Gastroesophageal sphincter (tissue), 4 donors: ENCODE data around the gene RNU2-63P. TPM values are rescaled to one million over a fixed set of nuclear protein-coding genes. Genes with fewer than 3 reads are reported as not detected.
"Not testable (repeated sequence)": the region's sequence is repeated elsewhere in the genome, so short reads cannot be mapped to it uniquely, and the experiment has no call there.

ENCODE experiments used
- ATAC-seq: fragments of 150-250 bp; one replicate; pipeline ENCODE4 v1.9.1; 2016; ENCODE audit warnings: mild to moderate bottlenecking, moderate library complexity
- H3K27ac ChIP-seq, 4 donors: fragments of 200-600 bp; sonication (generic) in 3 of 4; 1 replicate in 3 of 4; 2 replicates in 1 of 4; pipeline ENCODE4 v1.5.1; 2016 to 2019
- H3K27me3 ChIP-seq: fragments of 200-600 bp; sonication (generic); one replicate; pipeline ENCODE4 v1.5.1; 2019
- H3K36me3 ChIP-seq, 2 donors: fragments of 200-600 bp; sonication (generic); one replicate each; pipeline ENCODE4 v1.5.1; 2019; ENCODE audit warnings: control low read depth in 1 of 2
- H3K4me1 ChIP-seq, 3 donors: fragments of 200-600 bp; sonication (generic); 1 replicate in 2 of 3; 2 replicates in 1 of 3; pipeline ENCODE4 v1.5.1; 2016 to 2019; ENCODE audit warnings: control low read depth in 2 of 3
- H3K4me3 ChIP-seq, 2 donors: fragments of 200-600 bp; sonication (generic); one replicate each; pipeline ENCODE4 v1.5.1; 2019; ENCODE audit warnings: mild to moderate bottlenecking in 1 of 2, moderate library complexity in 1 of 2
- H3K9me3 ChIP-seq, 3 donors: fragments of 200-600 bp; sonication (generic); one replicate each; pipeline ENCODE4 v1.5.1; 2017 to 2019; ENCODE audit warnings: control low read depth in 2 of 3
- EP300 ChIP-seq: sonication (generic); formaldehyde crosslinking; IDR thresholded peaks from one replicate; pipeline ENCODE4 v1.6.1; 2017; ENCODE audit warnings: antibody characterized with exemption, mild to moderate bottlenecking
- POLR2A ChIP-seq, 2 donors: fragments of 450-650 bp; IDR thresholded peaks; one replicate each; pipeline ENCODE4 v1.6.1; 2017; ENCODE audit warnings: antibody characterized with exemption in 2 of 2, mild to moderate bottlenecking in 2 of 2, moderate library complexity in 1 of 2
- POLR2AphosphoS5 ChIP-seq: sonication (generic); formaldehyde crosslinking; IDR thresholded peaks from one replicate; pipeline ENCODE4 v1.6.1; 2017; ENCODE audit warnings: antibody characterized with exemption
- whole genome bisulfite sequencing, 2 donors: methylation state at CpG; one replicate each; pipeline ENCODE4 v1.1.5; 2018; ENCODE audit warnings: low coverage in 1 of 2; 5-methylcytosine and 5-hydroxymethylcytosine counted together
- total RNA-seq, 4 donors: library from RNA; depleted of rRNA; stranded (reverse); fragments of >200 nt; gene quantifications; one replicate each; pipeline ENCODE4 v1.1.0, GENCODE V29; 2016
- TF ChIP-seq, protein P1 (sequence below), 4 experiments: fragments of 200-600 bp in 2 of 4; fragments of 450-650 bp in 2 of 4; sonication (generic) in 1 of 4; IDR thresholded peaks; one replicate each; pipeline ENCODE4 v1.5.1; 2017 to 2019; ENCODE audit warnings: antibody characterized with exemption in 4 of 4, mild to moderate bottlenecking in 2 of 4, moderate library complexity in 2 of 4

RNU2-63P gene
- total RNA-seq, 4 donors from 2014 or later = not detected

DNA sequence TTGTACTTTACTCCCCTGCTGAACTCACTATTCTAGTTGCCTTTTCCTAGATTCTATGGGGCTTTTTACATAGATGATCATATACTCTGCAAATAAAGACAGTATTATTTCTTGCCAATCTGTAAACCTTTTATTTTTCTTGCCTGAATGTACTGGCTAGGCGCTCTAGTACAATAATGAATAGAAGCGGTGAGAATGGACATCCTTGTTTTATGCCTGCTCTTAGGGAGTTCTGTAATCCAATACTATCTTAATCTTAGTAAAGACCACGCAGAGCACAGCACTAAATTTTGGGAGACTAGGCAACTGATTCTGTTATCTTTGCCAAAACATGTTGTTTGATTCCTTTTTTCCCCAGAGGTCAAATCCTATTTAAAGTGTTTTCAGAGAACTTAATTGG, 32.2 kb upstream of the RNU2-63P start:
- Histone ChIP-seq H3K27ac (no peak overlapping the region), H3K9me3 (no peaks in the 10 kb centered on the region), H3K4me1 (peaks cover 0 to 39% (median 0%) of the 10 kb centered on the region in 3 donors), H3K36me3 (peaks cover 0 to 5% of the 10 kb centered on the region in 2 donors), H3K27me3 (no peaks in the 10 kb centered on the region), H3K4me3 (no peak overlapping the region)
- 87 to 88% methylated on average over 3 of the region's 3 CpGs for WGBS, 2 donors
- TF ChIP-seq POLR2AphosphoS5 = no peak
- ATAC-seq = no peak

DNA sequence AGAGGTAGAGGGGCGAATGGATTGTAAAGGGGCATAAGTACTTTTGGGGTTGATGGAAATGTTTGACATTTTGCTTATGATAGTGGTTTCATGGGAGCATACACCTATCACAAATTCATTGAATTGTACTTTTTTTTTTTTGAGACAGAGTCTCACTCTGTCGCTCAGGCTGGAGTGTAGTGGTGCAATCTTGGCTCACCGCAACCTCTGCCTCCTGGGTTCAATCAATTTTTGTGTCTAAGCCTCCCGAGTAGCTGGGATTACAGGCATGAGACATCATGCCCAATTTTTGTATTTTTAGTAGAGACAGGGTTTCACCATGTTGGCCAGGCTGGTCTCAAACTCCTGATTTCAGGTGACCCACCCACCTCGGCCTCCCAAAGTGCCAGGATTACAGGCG, 29.2 kb upstream of the RNU2-63P start:
- peaks cover 0 to 13% (median 0%) of the 10 kb centered on the region in 3 donors for H3K4me1 ChIP-seq
- ATAC-seq, H3K9me3 ChIP-seq, H3K4me3 ChIP-seq, H3K27ac ChIP-seq, H3K36me3 ChIP-seq, H3K27me3 ChIP-seq: not testable (repeated sequence)
- WGBS, 2 donors = 83 to 94% methylated on average over 4 to 5 of the region's 6 CpGs

DNA sequence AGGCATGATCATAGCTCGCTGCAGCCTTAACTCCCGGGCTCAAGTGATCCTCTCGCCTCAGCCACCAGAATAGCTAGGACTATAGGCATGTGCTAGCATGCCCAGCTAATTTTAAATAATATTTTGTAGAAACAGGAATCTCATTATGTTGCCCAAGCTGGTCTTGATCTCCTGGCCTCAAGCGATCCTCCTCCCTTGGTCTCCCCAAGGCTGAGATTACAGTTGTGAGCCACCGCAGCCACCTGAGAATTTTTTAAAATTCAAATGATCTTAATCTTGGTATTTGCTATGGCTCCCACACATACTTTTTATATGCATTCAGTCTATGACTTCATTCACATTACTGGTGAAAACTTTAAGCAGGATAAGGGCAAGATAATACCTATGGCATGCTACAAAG, 26.1 kb upstream of the RNU2-63P start:
- Histone ChIP-seq H3K4me1 (peaks cover 0 to 6% (median 0%) of the 10 kb centered on the region in 3 donors), H3K9me3 (no peaks in the 10 kb centered on the region), H3K36me3 (peaks cover 0 to 7% of the 10 kb centered on the region in 2 donors), H3K27me3 (no peaks in the 10 kb centered on the region), H3K27ac (no peak overlapping the region), H3K4me3 (no peak overlapping the region)
- TF ChIP-seq POLR2AphosphoS5 = no peak
- TF ChIP-seq, protein P1, sequence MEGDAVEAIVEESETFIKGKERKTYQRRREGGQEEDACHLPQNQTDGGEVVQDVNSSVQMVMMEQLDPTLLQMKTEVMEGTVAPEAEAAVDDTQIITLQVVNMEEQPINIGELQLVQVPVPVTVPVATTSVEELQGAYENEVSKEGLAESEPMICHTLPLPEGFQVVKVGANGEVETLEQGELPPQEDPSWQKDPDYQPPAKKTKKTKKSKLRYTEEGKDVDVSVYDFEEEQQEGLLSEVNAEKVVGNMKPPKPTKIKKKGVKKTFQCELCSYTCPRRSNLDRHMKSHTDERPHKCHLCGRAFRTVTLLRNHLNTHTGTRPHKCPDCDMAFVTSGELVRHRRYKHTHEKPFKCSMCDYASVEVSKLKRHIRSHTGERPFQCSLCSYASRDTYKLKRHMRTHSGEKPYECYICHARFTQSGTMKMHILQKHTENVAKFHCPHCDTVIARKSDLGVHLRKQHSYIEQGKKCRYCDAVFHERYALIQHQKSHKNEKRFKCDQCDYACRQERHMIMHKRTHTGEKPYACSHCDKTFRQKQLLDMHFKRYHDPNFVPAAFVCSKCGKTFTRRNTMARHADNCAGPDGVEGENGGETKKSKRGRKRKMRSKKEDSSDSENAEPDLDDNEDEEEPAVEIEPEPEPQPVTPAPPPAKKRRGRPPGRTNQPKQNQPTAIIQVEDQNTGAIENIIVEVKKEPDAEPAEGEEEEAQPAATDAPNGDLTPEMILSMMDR (IDR thresholded peaks at IDR 0.05) = no peak
- no peak for TF ChIP-seq EP300
- TF ChIP-seq POLR2A (IDR thresholded peaks at IDR 0.05) = no peak
- WGBS, 2 donors = 100% methylated on average over 2 to 4 of the region's 5 CpGs
- no peak for ATAC-seq

DNA sequence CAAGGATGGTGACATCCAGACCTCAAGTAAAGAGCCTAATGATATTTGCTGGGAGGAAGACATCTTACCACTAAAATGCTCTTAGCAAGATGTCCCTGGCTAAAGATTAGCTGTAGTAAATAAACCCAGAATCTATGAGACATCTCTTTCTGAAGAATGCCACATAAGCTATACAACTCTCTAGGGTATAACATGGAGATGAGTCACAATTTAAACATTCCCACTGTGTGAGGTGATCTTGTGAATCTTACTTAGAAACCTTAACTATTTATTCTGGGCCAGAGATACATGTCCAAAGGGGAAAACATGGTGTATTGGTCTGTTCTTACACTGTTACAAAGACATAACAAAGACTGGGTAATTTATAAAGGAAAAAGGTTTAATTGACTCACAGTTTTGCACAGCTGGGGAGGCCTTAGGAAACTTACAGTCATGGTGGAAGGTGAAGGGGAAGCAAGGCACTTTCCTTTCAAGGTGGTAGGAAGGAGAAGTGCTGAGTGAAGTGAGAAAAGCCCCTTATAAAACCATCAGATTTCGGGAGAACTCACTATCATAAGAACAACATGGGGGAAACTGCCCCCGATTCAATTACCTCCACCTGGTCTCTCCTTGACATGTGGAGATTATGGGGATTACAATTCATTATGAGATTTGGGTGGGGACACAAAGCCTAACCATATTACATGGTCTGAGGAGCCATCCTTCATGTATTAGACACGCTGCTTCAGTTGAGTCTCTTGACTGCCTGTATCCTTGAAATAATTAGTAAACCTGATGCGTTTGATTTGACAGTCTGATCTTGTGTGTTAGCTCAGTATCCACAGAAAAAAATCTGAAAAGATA, 22.1 kb upstream of the RNU2-63P start:
- no peaks in the 10 kb centered on the region for H3K9me3 ChIP-seq
- no peaks in the 10 kb centered on the region for H3K27me3 ChIP-seq
- no peak overlapping the region for H3K27ac ChIP-seq
- WGBS, 2 donors = 91 to 93% methylated on average over 2 to 4 of the region's 4 CpGs
- no peak for ATAC-seq
- peaks cover 0 to 22% of the 10 kb centered on the region in 2 donors for H3K36me3 ChIP-seq
- H3K4me1 ChIP-seq = no peaks in the 10 kb centered on the region
- H3K4me3 ChIP-seq = no peak overlapping the region
- TF ChIP-seq POLR2A (IDR thresholded peaks at IDR 0.05) (no peak), EP300 (no peak), POLR2AphosphoS5 (no peak)
- TF ChIP-seq, protein P1 (IDR thresholded peaks at IDR 0.05) = no peak

DNA sequence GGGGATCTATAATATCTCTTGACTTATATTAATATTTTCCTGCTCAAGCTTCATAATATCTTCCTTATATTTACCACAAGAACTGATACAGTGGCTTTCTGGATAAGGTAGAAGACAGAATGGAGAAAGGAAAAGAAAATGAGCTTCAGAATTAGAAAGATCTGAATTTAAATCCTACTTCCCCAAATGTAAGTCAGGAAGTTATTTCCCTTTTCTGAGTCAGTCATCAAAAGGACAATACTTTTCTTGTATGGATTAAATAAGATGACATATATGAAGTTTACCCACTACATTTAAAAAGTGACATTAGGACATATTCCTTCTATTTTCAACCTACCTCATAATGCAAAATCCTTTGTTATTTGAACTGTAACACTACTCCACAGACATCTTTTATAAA, 20.3 kb upstream of the RNU2-63P start:
- no peak for ATAC-seq
- TF ChIP-seq EP300 (no peak), POLR2AphosphoS5 (no peak), POLR2A (IDR thresholded peaks at IDR 0.05) (no peak)
- TF ChIP-seq, protein P1 (IDR thresholded peaks at IDR 0.05) = no peak
- no peaks in the 10 kb centered on the region for H3K4me1 ChIP-seq
- peaks cover 0 to 40% of the 10 kb centered on the region in 2 donors for H3K36me3 ChIP-seq
- no peaks in the 10 kb centered on the region for H3K27me3 ChIP-seq
- H3K27ac ChIP-seq = no peak overlapping the region
- no peaks in the 10 kb centered on the region for H3K9me3 ChIP-seq
- no peak overlapping the region for H3K4me3 ChIP-seq

DNA sequence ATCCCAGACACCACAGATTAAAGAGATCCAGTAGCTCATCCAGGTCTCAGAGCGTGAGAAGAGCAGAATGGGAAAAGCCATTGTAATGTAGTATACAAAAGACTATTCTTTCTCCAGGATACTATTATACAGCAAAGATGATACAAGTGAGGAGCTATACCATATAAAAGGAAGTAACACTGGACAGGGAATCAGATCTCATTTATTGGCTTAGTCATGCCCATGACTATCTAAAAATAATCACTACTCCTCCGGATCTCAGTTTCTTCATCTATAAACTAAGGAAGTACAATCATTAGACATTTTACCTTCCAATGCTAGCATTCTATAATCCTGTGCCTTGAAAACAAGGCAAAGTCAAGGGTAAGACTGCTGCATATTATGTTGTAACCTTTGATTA, 19.8 kb upstream of the RNU2-63P start:
- no peaks in the 10 kb centered on the region for H3K27me3 ChIP-seq
- 60% methylated on average over 2 of the region's 2 CpGs; no CpG with 5 or more reads in 1 of the 2 donors for WGBS, 2 donors
- H3K36me3 ChIP-seq = peaks cover 0 to 42% of the 10 kb centered on the region in 2 donors
- ATAC-seq = no peak
- no peak overlapping the region for H3K27ac ChIP-seq
- H3K9me3 ChIP-seq = no peaks in the 10 kb centered on the region
- no peak overlapping the region for H3K4me3 ChIP-seq
- no peaks in the 10 kb centered on the region for H3K4me1 ChIP-seq
- TF ChIP-seq, protein P1 (IDR thresholded peaks at IDR 0.05) = no peak
- TF ChIP-seq EP300 (no peak), POLR2A (IDR thresholded peaks at IDR 0.05) (no peak), POLR2AphosphoS5 (no peak)
